Measurements from ENCODE around the gene GZF1.

Gene GZF1

DNA sequence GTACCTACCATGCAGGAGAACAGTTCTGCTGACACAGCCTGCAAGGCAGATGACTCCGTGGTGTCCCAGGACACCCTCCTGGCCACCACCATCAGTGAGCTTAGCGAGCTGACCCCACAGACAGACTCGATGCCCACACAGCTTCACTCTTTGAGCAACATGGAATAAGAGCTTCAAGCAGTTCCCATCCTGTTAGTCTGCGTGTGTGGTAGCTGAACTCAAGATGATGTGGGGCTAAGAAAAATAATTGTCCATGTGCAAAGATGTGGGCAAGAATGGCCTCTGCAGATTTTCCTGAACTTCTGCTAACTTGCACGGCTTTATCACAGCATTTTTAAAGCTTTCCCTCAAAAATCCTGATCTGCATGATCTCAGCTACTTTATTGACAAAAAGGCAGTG, 8.3 kb downstream of the GZF1 start:
- DNase-seq, result no peak

DNA sequence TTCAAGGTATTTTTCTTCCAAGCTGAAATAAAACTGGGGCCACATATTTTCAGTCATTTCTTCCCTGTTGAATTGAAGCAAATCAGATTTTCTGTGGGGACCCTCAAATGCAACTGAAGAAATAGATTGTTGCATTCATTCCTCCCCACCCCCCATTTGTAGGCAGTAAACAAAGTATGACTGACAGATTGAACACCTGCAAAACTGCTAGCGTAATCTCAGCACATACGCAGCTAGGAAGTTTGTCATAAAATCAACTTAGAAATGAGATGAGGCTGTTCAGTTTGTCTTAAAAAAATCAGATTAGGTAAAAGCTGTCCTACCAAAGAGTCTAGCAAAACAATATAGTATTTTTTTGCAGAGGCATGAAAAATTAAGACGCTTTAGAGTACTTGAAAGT, 8.9 kb downstream of the GZF1 start:
- no peak for DNase-seq

DNA sequence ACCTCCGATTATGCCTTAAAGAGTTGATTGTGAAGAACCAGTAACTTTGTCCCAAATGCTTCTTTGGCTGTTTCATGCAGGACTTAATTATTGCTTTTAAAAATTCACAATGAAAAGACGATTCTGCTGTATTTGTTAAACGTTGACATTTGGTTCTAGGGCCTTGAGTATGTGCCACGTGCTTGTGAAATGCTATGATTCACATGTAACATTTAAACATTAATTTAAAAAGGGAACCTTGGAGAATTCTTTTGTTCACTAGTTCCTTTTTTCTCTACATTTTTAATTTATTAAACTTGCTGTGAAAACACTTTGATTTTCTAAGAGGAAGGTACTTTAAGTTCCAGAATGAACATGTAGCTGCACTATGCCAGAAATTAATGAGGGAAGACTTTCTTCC, 9.5 kb downstream of the GZF1 start:
- no peak for DNase-seq

DNA sequence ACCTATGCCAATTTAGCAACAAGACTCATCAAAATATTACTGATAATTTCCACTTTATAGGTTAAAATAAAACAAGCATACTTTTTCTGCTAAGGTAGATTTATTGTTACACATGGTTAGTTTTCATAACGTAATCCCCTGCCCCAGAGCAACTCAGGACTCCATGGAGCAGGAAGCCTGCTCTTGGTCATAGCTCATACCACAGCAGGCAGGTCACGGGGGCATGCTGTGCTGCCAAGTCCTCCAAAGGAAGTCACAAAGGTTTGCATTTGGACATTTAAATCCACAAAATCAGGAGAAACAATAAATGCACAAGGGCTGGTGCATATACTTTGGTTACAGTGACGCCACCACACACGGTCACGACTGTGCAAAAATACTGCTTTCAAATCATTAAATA, 12.5 kb downstream of the GZF1 start:
- DNase-seq, result no peak

DNA sequence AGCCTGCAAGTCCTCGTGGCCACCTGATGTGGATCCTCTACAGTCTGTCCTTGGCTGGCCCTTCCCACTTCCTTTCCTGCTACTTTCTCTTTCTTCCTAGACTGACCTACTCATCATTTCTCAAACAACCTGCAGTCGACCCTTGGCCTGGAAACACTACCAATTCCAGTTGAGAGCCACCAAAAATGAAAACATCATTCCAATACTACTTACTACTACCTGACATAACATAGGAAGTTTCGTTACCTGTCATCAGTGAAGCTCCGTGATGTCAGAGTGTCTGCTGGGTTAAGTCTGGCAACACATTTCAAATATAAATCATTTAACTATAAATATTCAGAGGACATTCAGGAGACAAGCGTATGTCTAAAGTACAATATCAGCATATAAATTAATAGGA, 13.8 kb downstream of the GZF1 start:
- no peak for DNase-seq

- no peak for DNase-seq
These were observed 17.8 kb downstream of the GZF1 start for GRCh38 chr20:23379772-23380171.

GRCh38 chr20:23381876-23382275, 19.9 kb downstream of the GZF1 start:
- no peak for DNase-seq

GRCh38 chr20:23386304-23387117, 24.5 kb downstream of the GZF1 start:
- no peak for DNase-seq

DNA sequence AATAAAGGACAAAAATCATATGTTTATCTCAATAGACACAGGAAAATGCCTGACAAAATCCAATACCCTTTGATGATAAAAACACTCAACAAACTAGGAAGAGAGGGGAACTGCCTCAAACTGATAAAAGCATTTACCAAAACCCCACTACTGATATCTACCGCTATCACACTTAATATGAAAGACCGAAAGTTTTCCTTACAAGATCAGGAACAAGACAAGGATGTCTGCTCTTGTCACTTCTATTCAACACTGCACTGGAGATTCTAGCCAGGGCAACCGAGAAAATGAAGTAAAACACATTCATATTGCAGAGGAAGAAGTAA, 25.1 kb downstream of the GZF1 start:
- no peak for DNase-seq

GRCh38 chr20:23390091-23390774, 28.3 kb downstream of the GZF1 start:
- DNase-seq, result no peak

GRCh38 chr20:23391707-23392310, 29.8 kb downstream of the GZF1 start:
- no peak for DNase-seq

DNA sequence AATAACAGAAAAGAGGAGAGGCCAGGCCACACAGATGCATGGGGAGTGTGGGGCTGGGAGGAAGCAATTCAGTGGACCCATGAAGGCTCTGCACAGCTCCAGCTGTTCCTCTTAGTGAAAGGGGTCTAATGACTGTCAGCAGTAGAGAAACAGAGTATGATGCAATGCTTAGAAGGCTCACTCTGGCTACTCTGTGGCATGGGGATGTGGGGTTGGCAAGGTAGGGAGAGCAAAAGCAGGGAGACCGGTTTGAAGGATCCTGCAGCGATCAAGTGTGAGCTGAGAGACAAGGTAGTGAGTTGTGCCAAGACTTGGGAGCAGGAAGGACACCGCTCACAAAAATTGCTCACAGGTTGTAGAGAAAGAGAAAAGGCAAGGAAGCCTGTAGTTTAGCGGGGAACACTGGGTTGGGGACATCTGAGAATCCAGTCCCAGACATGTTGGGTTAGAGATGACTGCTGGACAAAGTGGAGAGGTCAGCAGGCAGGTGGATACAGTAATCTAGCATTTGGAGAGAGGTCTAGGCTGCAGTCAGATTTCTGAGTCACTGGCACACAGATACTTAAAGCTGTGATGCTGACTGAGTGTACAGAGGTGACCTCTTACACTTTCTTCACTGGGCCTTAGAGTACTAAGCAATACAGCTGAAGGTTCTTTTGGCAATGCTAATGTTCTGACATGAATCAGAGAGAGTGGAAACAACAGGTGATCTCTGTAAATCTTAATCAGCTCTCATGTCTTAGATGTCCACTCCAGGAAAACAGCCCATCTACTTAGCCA, 32.2 kb downstream of the GZF1 start:
- DNase-seq, result no peak

- DNase-seq, result no peak
These were observed 35.1 kb downstream of the GZF1 start for GRCh38 chr20:23396950-23397627.

- no peak for DNase-seq
These were observed 36.0 kb downstream of the GZF1 start for GRCh38 chr20:23397961-23398360.

DNA sequence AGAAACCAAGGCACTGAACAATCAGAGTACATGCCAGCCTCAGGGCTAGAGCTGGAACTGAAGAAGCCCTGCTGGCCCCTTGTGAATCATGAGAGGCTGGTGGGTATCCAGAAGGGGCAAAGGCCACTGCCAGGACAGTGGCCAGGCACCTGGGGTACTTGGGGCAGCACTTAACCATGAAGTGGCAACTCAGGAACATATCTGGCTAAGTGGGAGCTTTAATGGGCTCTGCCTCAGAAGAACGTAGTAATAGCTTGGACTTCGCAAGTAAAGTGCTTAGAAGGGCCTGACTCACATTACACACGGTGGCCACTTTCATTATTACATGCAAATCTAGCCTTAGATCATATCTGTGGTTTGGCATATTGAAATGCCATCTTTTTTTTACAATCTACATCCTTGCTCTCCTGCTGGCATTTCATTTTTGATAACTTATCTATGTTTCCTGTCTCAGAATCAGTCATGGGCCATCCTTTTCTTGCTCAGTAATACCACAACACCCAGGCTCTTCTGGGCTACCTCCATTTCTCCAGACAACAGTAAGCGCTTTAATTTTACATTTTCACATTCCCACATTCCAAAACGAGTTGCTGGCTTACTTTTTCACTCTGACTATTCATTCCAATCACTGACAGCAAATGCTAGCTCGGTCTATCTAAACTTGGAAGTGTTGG, 37.7 kb downstream of the GZF1 start:
- DNase-seq, result no peak

DNA sequence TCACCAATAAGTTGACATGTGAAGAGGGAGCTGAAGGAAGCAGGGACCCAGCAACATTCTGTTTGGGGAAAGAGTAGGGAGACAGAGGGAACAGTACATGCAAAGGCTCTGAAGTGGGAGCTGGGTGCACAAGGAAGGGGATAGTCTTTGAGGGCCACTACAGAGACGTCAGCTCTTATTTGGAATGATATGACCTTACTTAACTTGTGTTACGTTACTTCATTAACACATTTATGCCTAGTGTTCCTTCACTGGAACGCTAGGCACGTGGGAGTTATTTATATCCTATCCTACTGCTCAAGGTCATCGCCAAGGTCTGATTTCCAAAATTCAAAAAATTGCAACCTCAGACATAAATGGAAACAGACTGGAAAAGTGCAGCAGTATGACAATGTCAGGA, 39.1 kb downstream of the GZF1 start:
- no peak for DNase-seq

- DNase-seq, result no peak
These were observed 41.8 kb downstream of the GZF1 start for GRCh38 chr20:23403751-23404150.

GRCh38 chr20:23404196-23404595, 42.2 kb downstream of the GZF1 start:
- no peak for DNase-seq

DNA sequence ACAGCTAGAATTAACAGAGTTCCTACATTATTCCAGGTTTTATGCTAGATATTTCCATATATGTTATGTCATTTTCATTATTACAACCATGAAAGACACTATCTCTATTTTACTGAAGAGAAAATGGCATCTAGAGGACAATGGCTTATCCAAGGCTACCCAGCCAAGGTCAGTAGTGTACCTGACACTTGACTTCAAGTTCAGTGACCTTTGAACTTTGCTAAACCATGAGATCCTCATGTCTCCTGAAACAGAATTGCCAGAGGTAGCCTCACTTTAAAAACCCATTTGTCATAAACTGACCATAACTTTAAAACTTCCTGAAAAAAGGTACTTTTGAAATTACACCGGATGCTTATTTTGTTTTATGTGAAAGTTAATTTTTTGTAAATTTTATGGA, 44.9 kb downstream of the GZF1 start:
- no peak for DNase-seq

- DNase-seq, result peak; percentile 46
These were observed 45.9 kb downstream of the GZF1 start for GRCh38 chr20:23407781-23408464.

GRCh38 chr20:23408957-23409356, 47.0 kb downstream of the GZF1 start:
- no peak for DNase-seq

DNA sequence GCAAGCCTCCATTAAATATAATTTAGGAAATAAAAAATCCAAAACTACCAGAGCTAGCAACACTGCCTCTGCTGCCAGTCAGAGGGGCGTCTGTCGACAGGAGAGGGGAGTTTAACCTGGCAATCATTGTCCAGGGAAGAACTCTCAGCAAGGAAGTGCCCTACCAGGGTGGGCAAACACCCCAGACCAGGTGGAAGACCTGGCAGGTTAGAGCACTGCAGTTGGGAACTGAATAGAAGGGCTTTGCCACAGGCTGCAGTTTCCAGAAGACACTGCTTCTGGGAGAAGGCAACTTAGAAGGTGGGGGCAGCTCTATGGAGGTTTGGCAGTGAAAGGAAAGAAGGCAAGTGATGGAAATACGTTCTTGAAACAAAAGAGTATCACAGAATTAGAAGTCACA, 47.8 kb downstream of the GZF1 start:
- DNase-seq, result no peak

All from CD4-positive, alpha-beta T cell treated with Interleukin-17A for 1 hour (primary cell).